ENCODE measurements around the gene MRLN.
"Not testable (repeated sequence)": the region's sequence is repeated elsewhere in the genome, so short reads cannot be mapped to it uniquely, and the experiment has no call there.

Gene MRLN

DNA sequence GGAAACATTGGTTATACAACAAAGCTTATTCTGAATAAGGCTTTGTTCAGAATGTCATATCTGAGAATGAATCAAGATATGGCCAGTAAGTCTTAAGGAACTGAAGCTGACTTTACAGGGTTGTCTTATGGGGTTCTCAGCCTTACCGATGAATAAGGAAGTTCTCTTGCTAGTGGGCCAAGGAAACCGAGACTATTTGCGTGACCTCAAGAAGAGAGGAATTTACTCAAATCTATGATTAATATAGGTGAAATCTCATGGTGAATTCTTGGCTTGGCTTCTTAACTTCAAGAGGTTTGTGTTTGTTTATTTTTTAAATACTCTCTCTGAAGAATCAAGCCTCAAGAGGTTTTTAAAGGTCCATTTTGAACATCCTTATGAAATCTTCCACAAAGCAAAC lies 4.7 kb upstream of the MRLN start:
- H3K27ac ChIP-seq: no peak overlapping the region
- TF ChIP-seq, protein P1, sequence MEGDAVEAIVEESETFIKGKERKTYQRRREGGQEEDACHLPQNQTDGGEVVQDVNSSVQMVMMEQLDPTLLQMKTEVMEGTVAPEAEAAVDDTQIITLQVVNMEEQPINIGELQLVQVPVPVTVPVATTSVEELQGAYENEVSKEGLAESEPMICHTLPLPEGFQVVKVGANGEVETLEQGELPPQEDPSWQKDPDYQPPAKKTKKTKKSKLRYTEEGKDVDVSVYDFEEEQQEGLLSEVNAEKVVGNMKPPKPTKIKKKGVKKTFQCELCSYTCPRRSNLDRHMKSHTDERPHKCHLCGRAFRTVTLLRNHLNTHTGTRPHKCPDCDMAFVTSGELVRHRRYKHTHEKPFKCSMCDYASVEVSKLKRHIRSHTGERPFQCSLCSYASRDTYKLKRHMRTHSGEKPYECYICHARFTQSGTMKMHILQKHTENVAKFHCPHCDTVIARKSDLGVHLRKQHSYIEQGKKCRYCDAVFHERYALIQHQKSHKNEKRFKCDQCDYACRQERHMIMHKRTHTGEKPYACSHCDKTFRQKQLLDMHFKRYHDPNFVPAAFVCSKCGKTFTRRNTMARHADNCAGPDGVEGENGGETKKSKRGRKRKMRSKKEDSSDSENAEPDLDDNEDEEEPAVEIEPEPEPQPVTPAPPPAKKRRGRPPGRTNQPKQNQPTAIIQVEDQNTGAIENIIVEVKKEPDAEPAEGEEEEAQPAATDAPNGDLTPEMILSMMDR (conservative IDR thresholded peaks at IDR 0.05): no peak

DNA sequence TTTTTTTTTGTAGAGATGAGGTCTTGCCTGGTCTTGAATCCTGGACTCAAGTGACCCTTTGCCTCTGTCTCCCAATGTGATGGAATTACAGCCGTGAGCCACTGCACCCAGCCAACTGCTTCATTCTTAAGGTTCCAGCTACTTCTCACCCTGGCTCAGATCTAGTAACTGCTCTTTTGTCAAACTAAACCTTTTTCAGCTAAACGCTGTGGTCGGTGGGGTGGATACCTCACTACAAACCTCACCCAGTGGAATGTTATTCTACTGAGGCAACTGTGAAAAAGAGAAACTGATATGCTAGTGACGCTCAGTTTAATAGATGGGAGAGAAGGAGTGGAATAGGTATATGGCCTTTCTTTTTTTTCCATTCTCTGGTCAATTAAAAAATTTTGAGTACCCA lies 1.7 kb upstream of the MRLN start:
- TF ChIP-seq, protein P1 (conservative IDR thresholded peaks at IDR 0.05): no peak
- no peak overlapping the region for H3K27ac ChIP-seq

DNA sequence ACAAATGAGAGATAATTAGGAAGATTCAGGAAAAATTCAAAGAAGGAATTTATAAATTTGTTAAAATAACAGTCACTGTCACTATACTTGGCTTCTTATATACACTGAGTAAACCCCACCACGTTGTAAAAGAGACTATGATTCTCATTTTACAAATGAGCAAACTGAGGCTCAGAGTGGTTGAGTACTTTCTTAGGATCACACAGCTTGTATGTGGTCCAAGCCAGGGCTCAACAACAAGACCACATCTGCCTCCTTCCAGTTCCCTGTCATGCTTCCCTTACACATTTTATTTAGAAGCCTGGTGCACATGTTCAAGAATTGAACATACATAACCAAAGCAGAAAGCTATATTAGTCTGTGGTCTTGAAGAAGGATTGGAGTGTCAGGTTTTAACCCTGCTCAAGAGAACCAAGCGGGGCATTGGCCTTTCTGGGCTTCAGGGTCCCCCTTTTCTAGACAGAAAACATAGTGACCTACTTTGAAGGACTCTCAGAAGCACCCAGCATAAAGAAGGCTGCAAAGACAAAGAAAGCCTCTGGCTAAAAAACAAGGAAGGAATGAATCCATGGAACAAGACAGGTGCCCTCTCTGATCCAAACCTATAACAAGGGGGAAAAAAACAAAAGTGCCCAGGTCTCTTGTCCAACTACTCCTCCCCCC lies 846 bp downstream of the MRLN start:
- TF ChIP-seq, protein P1 (conservative IDR thresholded peaks at IDR 0.05): no peak
- no peak overlapping the region for H3K27ac ChIP-seq

DNA sequence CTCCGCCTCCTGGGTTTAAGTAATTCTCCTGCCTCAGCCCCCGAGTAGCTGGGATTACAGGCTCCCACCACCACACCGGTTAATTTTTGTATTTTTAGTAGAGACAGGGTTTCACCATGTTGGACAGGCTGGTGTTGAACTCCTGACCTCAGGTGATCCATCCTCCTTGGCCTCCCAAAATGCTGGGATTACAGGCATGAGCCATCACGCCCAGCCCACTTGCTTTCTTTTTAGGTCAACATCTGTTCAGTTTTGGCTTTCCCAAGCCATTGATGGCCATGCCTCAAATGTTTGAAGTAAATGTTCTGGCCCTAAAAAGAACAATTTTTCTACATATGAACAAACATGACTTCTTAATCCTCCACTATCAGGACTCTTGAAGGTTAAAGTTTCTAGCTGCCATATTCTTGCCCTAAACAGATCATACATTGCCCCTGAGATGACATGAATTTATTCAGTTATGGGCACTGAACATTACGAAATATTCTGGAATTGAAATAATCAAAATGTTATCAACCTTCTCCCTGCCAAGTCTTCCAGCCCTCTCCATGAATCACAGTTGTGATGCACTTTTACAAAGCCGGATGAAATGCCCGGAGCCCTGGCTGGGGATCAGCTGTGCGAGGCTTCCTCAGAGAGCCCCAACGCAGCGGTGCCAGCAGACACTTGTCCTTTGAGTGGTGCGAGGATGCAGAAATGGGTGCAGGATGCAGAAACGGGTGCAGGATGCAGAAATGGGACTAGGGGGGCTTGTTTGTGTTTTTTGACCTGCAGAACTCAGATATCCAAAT lies 2.9 kb downstream of the MRLN start:
- TF ChIP-seq, protein P1 (conservative IDR thresholded peaks at IDR 0.05): no peak

DNA sequence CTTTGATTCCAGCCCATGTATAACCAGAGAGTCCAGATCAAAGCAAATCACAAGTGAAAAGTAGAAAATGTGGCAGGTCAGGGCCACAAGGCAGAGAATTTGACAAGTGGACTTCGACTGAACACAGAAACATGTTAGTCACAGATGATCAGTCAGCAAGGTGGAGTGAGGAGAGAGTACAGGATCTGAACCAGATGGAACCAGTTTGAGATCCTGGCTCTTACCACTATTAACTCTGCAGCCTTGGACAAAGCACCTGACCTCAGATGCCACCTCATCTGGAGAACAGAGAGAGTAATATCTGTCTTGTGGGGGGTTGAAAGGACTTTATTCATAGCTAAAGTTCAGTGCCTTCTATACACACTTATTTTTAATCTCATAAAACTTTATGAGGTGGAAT lies 4.4 kb downstream of the MRLN start:
- TF ChIP-seq, protein P1 (conservative IDR thresholded peaks at IDR 0.05): no peak
- no peak overlapping the region for H3K27ac ChIP-seq

More for the DNA sequence above, 2.9 kb downstream of the MRLN start:
- no peak overlapping the region for H3K27ac ChIP-seq

DNA sequence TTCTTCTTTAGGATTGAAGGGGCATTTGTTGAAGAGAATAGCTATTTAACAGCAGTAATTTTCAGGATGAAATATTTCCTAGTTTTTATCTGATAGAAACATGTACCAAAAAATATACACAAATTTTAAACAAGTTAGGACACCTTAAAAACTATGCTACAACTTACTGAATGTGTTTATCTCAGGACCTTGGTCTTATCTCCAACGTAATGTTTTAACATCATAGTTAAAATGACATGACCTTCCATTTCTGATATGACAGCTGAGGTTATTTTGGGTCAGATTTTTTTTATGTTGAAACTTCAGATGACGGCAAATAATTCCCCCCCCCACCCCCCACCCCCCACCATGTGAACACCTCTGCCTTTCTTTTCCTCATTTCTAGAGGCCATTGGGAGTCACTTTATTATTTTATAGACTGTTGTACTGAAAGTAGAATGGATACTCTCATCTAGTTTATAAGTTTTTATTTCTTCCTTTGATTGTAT lies 8.0 kb downstream of the MRLN start:
- TF ChIP-seq, protein P1 (conservative IDR thresholded peaks at IDR 0.05): no peak

DNA sequence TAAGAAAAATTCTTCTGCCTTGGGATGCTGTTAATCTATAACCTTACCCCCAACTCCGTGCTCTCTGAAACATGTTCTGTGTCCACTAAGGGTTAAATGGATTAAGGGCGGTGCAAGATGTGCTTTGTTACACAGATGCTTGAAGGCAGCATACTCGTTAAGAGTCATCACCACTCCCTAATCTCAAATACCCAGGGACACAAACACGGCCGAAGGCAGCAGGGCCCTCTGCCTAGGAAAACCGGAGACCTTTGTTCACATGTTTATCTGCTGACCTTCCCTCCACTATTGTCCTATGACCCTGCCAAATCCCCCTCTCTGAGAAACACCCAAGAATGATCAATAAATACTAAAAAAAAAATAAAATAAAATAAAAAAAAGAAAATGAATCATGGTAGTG lies 8.5 kb downstream of the MRLN start:
- not testable (repeated sequence) for H3K27ac ChIP-seq

More for the DNA sequence above, 8.0 kb downstream of the MRLN start:
- H3K27ac ChIP-seq: no peak overlapping the region

DNA sequence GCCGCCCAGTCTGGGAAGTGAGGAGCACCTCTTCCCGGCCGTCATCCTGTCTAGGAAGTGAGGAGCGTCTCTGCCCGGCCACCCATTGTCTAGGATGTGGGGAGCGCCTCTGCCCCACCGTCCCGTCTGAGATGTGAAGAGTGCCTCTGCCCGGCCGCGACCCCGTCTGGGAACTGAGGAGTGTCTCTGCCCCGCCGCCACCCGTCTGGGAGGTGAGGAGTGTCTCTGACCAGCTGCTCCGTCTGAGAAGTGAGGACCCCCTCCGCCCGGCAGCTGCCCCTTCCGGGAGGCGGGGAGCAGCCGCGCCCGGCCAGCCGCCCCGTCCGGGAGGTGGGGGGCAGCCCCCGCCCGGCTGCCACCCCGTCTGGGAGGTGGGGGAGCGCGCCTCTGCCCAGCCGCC lies 9.1 kb downstream of the MRLN start:
- H3K27ac ChIP-seq: not testable (repeated sequence)

Measured in VCaP (cell line).